HCT116 (cell line): ENCODE measurements around the gene HMX3. TPM values are rescaled to one million over a fixed set of nuclear protein-coding genes. Genes with fewer than 3 reads are reported as not detected.

Source experiments
- ATAC-seq: fragments of 200-7000 bp; cut with Tn5 transposase; 2 replicates; pipeline ENCODE4 v1.9.1; 2020; ENCODE audit warnings: mild to moderate bottlenecking, moderate library complexity
- BruUV-seq: library from RNA; stranded (reverse); fragments of 400-500 nt; replicated peaks from 2 replicates; lab custom pipeline; 2021; lab: Mats Ljungman, UMichigan
- CTCF ChIA-PET: fragments of 300-600 bp; sonication (Branson Sonifier 250); formaldehyde crosslinking; loops from one replicate; lab custom pipeline; 2021; ENCODE audit warnings: antibody characterized with exemption; lab: Charles Lee
- POLR2A ChIA-PET: fragments of 300-600, 350-600 bp; sonication (Branson Sonifier 250); formaldehyde crosslinking; loops from one replicate; lab custom pipeline; 2021; ENCODE audit warnings: antibody characterized with exemption; lab: Charles Lee
- RAD21 ChIA-PET, 2 experiments: fragments of 300-600 bp; sonication (Branson Sonifier 250); formaldehyde crosslinking; loops; one replicate each; lab custom pipeline; 2023; ENCODE audit warnings: low total read pairs in 2 of 2; ENCODE audit not compliant: uncharacterized antibody in 2 of 2, unreplicated experiment in 2 of 2, low non-redundant PET in 1 of 2; lab: Charles Lee
- DNase-seq: peaks from one replicate; pipeline ENCODE4 v3.0.0-alpha.2; 2010; ENCODE audit warnings: low read depth, low spot score
- H2AFZ ChIP-seq: fragments of 200-600 bp; shearing (Covaris generic), sonication (generic); 2 replicates; pipeline ENCODE4 v1.6.1; 2017; ENCODE audit warnings: low read depth, mixed run types, mixed read lengths, antibody characterized with exemption, low read length; ENCODE audit not compliant: poor library complexity, severe bottlenecking
- H3K27ac ChIP-seq: 2 replicates; pipeline ENCODE4 v1.5.1; 2012; ENCODE audit warnings: low read depth, low read length
- H3K27me3 ChIP-seq: fragments of 200-600 bp; sonication (generic); 2 replicates; pipeline ENCODE4 v1.6.1; 2016; ENCODE audit warnings: mixed run types, low read length, mixed read lengths; ENCODE audit not compliant: insufficient read depth
- H3K36me3 ChIP-seq, 2 experiments: fragments of 200-500 bp in 1 of 2; fragments of 200-600 bp in 1 of 2; sonication (Bioruptor generic) in 1 of 2; sonication (generic) in 1 of 2; 2 replicates each; pipeline versions ENCODE4 v1.5.1 to v1.6.1; 2014 to 2016; ENCODE audit warnings: low read length in 2 of 2, inconsistent platforms in 1 of 2, mixed read lengths in 1 of 2, mixed run types in 1 of 2; ENCODE audit not compliant: insufficient read depth in 2 of 2, control insufficient read depth in 1 of 2
- H3K4me1 ChIP-seq, 2 experiments: fragments of 200-600 bp in 1 of 2; sonication (generic) in 1 of 2; 2 replicates each; pipeline versions ENCODE4 v1.5.1 to v1.6.1; 2012 to 2017; ENCODE audit warnings: low read length in 2 of 2, inconsistent platforms in 1 of 2, mild to moderate bottlenecking in 1 of 2, mixed read lengths in 1 of 2, mixed run types in 1 of 2, moderate library complexity in 1 of 2; ENCODE audit not compliant: insufficient read depth in 2 of 2, control insufficient read depth in 1 of 2
- H3K4me2 ChIP-seq: fragments of 200-600 bp; sonication (generic); 2 replicates; pipeline ENCODE4 v1.6.1; 2017; ENCODE audit warnings: mixed run types, low read length, mixed read lengths
- H3K4me3 ChIP-seq, 2 experiments: fragments of 200-600 bp in 1 of 2; sonication (generic) in 1 of 2; replicated peaks in 1 of 2; 2 replicates each; pipeline ENCODE4 v1.5.1; 2011 to 2016; ENCODE audit warnings: low read length in 2 of 2, control low read depth in 1 of 2, low read depth in 1 of 2, mild to moderate bottlenecking in 1 of 2, mixed read lengths in 1 of 2, mixed run types in 1 of 2
- H3K79me2 ChIP-seq: fragments of 200-600 bp; sonication (generic); 2 replicates; pipeline ENCODE4 v1.6.1; 2017; ENCODE audit warnings: mild to moderate bottlenecking, mixed run types, low read length, moderate library complexity, mixed read lengths; ENCODE audit not compliant: insufficient read depth
- H3K9ac ChIP-seq: fragments of 200-600 bp; sonication (generic); 2 replicates; pipeline ENCODE4 v1.6.1; 2016; ENCODE audit warnings: low read length, mixed read lengths
- H3K9me2 ChIP-seq: fragments of 200-600 bp; sonication (generic), shearing (Covaris generic); 2 replicates; pipeline ENCODE4 v1.6.1; 2017; ENCODE audit warnings: mixed run types, mild to moderate bottlenecking, moderate library complexity; ENCODE audit not compliant: insufficient read depth
- H3K9me3 ChIP-seq, 2 experiments: fragments of 200-500 bp in 1 of 2; fragments of 200-600 bp in 1 of 2; sonication (Bioruptor generic) in 1 of 2; sonication (generic) in 1 of 2; 2 replicates each; pipeline ENCODE4 v1.6.1; 2014 to 2017; ENCODE audit warnings: low read length in 2 of 2, mixed read lengths in 2 of 2, inconsistent platforms in 1 of 2, low read depth in 1 of 2, mild to moderate bottlenecking in 1 of 2, mixed run types in 1 of 2, moderate library complexity in 1 of 2; ENCODE audit not compliant: control insufficient read depth in 1 of 2, insufficient read depth in 1 of 2
- H4K20me1 ChIP-seq: fragments of 200-600 bp; sonication (generic), shearing (Covaris generic); 2 replicates; pipeline ENCODE4 v1.6.1; 2017; ENCODE audit warnings: mixed run types, mild to moderate bottlenecking, moderate library complexity; ENCODE audit not compliant: insufficient read depth
- CBX3 ChIP-seq: IDR thresholded peaks from 2 replicates; pipeline ENCODE4 v1.6.1; 2012; ENCODE audit warnings: low read depth
- ELF1 ChIP-seq: IDR thresholded peaks from 2 replicates; pipeline ENCODE4 v1.6.1; 2012; ENCODE audit warnings: low read depth, borderline replicate concordance
- EZH2 ChIP-seq: fragments of 200-600 bp; sonication (generic); IDR thresholded peaks from 2 replicates; pipeline ENCODE4 v1.6.1; 2017; ENCODE audit warnings: antibody characterized with exemption, mixed run types
- EZH2phosphoT487 ChIP-seq: fragments of 200-600 bp; IDR thresholded peaks from 2 replicates; pipeline ENCODE4 v1.6.1; 2018; ENCODE audit warnings: antibody characterized with exemption, borderline replicate concordance
- JUND ChIP-seq: IDR thresholded peaks from 2 replicates; pipeline ENCODE4 v1.6.1; 2012
- POLR2A ChIP-seq: IDR thresholded peaks from 2 replicates; pipeline ENCODE4 v1.7.0; 2011; ENCODE audit warnings: borderline replicate concordance; ENCODE audit not compliant: insufficient read depth, insufficient read length; ENCODE audit errors: extremely low read depth
- POLR2AphosphoS5 ChIP-seq: IDR thresholded peaks from 2 replicates; pipeline ENCODE4 v1.6.1; 2011; ENCODE audit warnings: mild to moderate bottlenecking, low read depth, low read length, moderate library complexity
- SIN3A ChIP-seq: IDR thresholded peaks from 2 replicates; pipeline ENCODE4 v1.6.1; 2012; ENCODE audit warnings: low read depth
- SP1 ChIP-seq: IDR thresholded peaks from 2 replicates; pipeline ENCODE4 v1.6.1; 2012; ENCODE audit warnings: low read depth
- TCF7L2 ChIP-seq: IDR thresholded peaks from 2 replicates; pipeline ENCODE4 v1.7.0; 2011; ENCODE audit warnings: borderline replicate concordance, inconsistent platforms; ENCODE audit not compliant: insufficient read depth, insufficient read length; ENCODE audit errors: extremely low read depth
- YY1 ChIP-seq: IDR thresholded peaks from 2 replicates; pipeline ENCODE4 v1.6.1; 2011; ENCODE audit warnings: low read length, low read depth, moderate library complexity, mild to moderate bottlenecking; ENCODE audit not compliant: insufficient replicate concordance; ENCODE audit errors: extremely low read depth
- ZNF274 ChIP-seq: fragments of 200-500 bp; sonication (Bioruptor generic); IDR thresholded peaks from 2 replicates; pipeline ENCODE4 v1.6.1; 2014; ENCODE audit warnings: mild to moderate bottlenecking, low read depth, low read length, inconsistent platforms
- intact Hi-C: fragments of 100-400 bp; cut with micrococcal nuclease; formaldehyde crosslinking; loops from 2 replicates; pipeline ENCODE4 v1.10.0; 2022
- total RNA-seq: library from RNA; stranded (reverse); gene quantifications from one replicate; pipeline ENCODE4 v1.2.1, GENCODE V29; 2021; ENCODE audit not compliant: unreplicated experiment
- TF ChIP-seq, protein P1 (sequence below): IDR thresholded peaks from 2 replicates; pipeline ENCODE4 v1.6.1; 2011; ENCODE audit warnings: mild to moderate bottlenecking, low read length, moderate library complexity; ENCODE audit not compliant: insufficient replicate concordance; ENCODE audit errors: extremely low read depth

HMX3 gene
- total RNA-seq, 1 experiment from 2014 or later, result not detected

DNA sequence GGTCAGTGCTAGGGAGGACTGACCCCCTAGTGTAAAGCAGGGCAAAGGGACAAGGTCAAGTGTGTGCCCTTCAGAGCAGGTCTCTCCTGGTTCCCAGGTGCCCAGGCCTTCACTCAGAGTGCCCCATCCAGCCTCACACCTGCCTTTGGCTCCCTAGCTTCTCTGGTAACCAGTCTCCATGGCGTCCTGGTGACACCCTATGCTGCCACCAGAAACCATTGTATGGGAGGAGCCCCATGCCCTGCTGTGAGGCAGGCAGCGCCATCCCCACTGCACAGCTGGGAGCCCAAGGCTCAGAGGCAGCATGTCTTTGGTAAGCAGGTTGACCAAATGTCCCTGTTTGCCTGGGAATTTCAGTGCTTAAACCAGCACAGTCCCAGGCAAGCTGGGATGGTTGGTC, 33.1 kb upstream of the HMX3 start:
- Histone ChIP-seq H3K27me3 (no peaks in the 10 kb centered on the region), H3K27ac (no peak overlapping the region), H3K36me3 (no peaks in the 10 kb centered on the region), H3K9ac (no peak overlapping the region), H3K79me2 (no peaks in the 10 kb centered on the region), H3K4me3 (no peak overlapping the region), H3K4me2 (no peak overlapping the region), H2AFZ (no peak overlapping the region), H3K9me2 (no peaks in the 10 kb centered on the region), H3K9me3 (no peaks in the 10 kb centered on the region), H3K4me1 (peaks cover 0 to 9% of the 10 kb centered on the region in 2 experiments; a peak in 1 of 4 replicates), H4K20me1 (no peaks in the 10 kb centered on the region)
- DNase-seq (no peak), ATAC-seq (0 out of 2 replicates have a peak, but pooled peaks have one; percentile 15)
- no TSS peak for BruUV-seq
- POLR2A ChIA-PET, result no interaction called here
- TF ChIP-seq, protein P1, sequence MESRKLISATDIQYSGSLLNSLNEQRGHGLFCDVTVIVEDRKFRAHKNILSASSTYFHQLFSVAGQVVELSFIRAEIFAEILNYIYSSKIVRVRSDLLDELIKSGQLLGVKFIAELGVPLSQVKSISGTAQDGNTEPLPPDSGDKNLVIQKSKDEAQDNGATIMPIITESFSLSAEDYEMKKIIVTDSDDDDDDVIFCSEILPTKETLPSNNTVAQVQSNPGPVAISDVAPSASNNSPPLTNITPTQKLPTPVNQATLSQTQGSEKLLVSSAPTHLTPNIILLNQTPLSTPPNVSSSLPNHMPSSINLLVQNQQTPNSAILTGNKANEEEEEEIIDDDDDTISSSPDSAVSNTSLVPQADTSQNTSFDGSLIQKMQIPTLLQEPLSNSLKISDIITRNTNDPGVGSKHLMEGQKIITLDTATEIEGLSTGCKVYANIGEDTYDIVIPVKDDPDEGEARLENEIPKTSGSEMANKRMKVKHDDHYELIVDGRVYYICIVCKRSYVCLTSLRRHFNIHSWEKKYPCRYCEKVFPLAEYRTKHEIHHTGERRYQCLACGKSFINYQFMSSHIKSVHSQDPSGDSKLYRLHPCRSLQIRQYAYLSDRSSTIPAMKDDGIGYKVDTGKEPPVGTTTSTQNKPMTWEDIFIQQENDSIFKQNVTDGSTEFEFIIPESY, result no peak
- no peak for TF ChIP-seq TCF7L2
- no peak for TF ChIP-seq YY1
- no peak for TF ChIP-seq ELF1
- TF ChIP-seq CBX3, result no peak
- TF ChIP-seq EZH2, result no peak
- no peak for TF ChIP-seq EZH2phosphoT487
- TF ChIP-seq ZNF274, result no peak
- no peak for TF ChIP-seq SIN3A
- TF ChIP-seq POLR2AphosphoS5, result no peak
- no peak for TF ChIP-seq SP1
- TF ChIP-seq POLR2A, result no peak
- no peak for TF ChIP-seq JUND
- RAD21 ChIA-PET, result no interaction called here
- CTCF ChIA-PET, result interaction anchor here (1.0 to 1.3 kb wide), 3 partner anchors 12 to 278 kb away, joined by 3 to 4 read pairs (median 3); no protein-coding TSS in a partner anchor
- intact Hi-C loops, result no loop called here
